B cell (primary cell): ENCODE results near the gene CLIP1. TPM values are rescaled to one million over a fixed set of nuclear protein-coding genes. Genes with fewer than 3 reads are reported as not detected.

ENCODE experiments used
- ATAC-seq: fragments of 200-7000 bp; cut with Tn5 transposase; one replicate; pipeline ENCODE4 v1.10.0; 2021; ENCODE audit warnings: low read depth, mild to moderate bottlenecking, moderate number of reproducible peaks, moderate library complexity
- CTCF ChIA-PET: fragments of 350-600 bp; sonication (Branson Sonifier 250); formaldehyde crosslinking; loops from one replicate; lab custom pipeline; 2021; ENCODE audit warnings: antibody characterized with exemption, inconsistent platforms; lab: Charles Lee
- POLR2A ChIA-PET: fragments of 350-600 bp; sonication (Branson Sonifier 250); formaldehyde crosslinking; loops from one replicate; lab custom pipeline; 2021; ENCODE audit warnings: antibody characterized with exemption; lab: Charles Lee
- DNase-seq: peaks from one replicate; pipeline ENCODE4 v3.0.0; 2013
- H2AFZ ChIP-seq: 2 replicates; pipeline ENCODE4 v1.6.1; 2012; ENCODE audit warnings: mild to moderate bottlenecking, low read depth, low read length; ENCODE audit not compliant: insufficient read depth, poor library complexity, severe bottlenecking
- H3K27ac ChIP-seq, 2 donors: 1 replicate in 1 of 2; 2 replicates in 1 of 2; pipeline ENCODE4 v1.5.1; 2012 to 2013; ENCODE audit warnings: low read length in 2 of 2, mild to moderate bottlenecking in 2 of 2, moderate library complexity in 1 of 2
- H3K27me3 ChIP-seq, 4 experiments: fragments of 200-600 bp in 1 of 4; sonication (generic) in 1 of 4; replicated peaks in 1 of 4; 1 replicate in 2 of 4; 2 replicates in 2 of 4; pipeline versions ENCODE4 v1.6.1 to v1.7.0; 2013 to 2016; ENCODE audit warnings: low read length in 3 of 4, mild to moderate bottlenecking in 2 of 4, mixed read lengths in 1 of 4, moderate library complexity in 1 of 4; ENCODE audit not compliant: insufficient read depth in 4 of 4, control insufficient read depth in 3 of 4; ENCODE audit errors: control extremely low read depth in 1 of 4
- H3K36me3 ChIP-seq, 2 experiments: replicated peaks in 1 of 2; 1 replicate in 1 of 2; 2 replicates in 1 of 2; pipeline versions ENCODE4 v1.6.1 to v1.7.1; 2013; ENCODE audit warnings: low read length in 1 of 2; ENCODE audit not compliant: insufficient read depth in 2 of 2, control insufficient read depth in 1 of 2; ENCODE audit errors: control extremely low read depth in 1 of 2, extremely low read depth in 1 of 2
- H3K4me1 ChIP-seq, 2 donors: fragments of 200-600 bp in 1 of 2; sonication (generic) in 1 of 2; 1 replicate in 1 of 2; 2 replicates in 1 of 2; pipeline versions ENCODE4 v1.5.1 to v1.6.1; 2013 to 2017; ENCODE audit warnings: low read length in 2 of 2; ENCODE audit not compliant: control insufficient read depth in 2 of 2, insufficient read depth in 2 of 2
- H3K4me2 ChIP-seq: replicated peaks from 2 replicates; pipeline ENCODE3; 2012; ENCODE audit warnings: mild to moderate bottlenecking, low read depth, low read length; ENCODE audit not compliant: poor library complexity, severe bottlenecking
- H3K4me3 ChIP-seq, 5 experiments: fragments of 200-600 bp in 1 of 5; sonication (generic) in 1 of 5; 1 replicate in 3 of 5; 2 replicates in 2 of 5; pipeline versions ENCODE4 v1.5.1 to v1.7.0; 2011 to 2016; ENCODE audit warnings: low read length in 4 of 5, mild to moderate bottlenecking in 4 of 5, low read depth in 2 of 5, control low read depth in 1 of 5, moderate library complexity in 1 of 5; ENCODE audit not compliant: insufficient read depth in 1 of 5; ENCODE audit errors: control extremely low read depth in 1 of 5, extremely low read depth in 1 of 5
- H3K79me2 ChIP-seq: fragments of 200-600 bp; sonication (generic); one replicate; pipeline ENCODE4 v1.6.0; 2016; ENCODE audit warnings: low read length; ENCODE audit not compliant: control insufficient read depth, insufficient read depth
- H3K9ac ChIP-seq: fragments of 200-600 bp; sonication (generic); 2 replicates; pipeline ENCODE4 v1.6.1; 2017; ENCODE audit warnings: mild to moderate bottlenecking, low read length, moderate library complexity
- H3K9me3 ChIP-seq, 3 donors: one replicate each; pipeline versions ENCODE4 v1.6.1 to v1.7.1; 2013; ENCODE audit warnings: low read length in 2 of 3; ENCODE audit not compliant: control insufficient read depth in 2 of 3, insufficient read depth in 1 of 3; ENCODE audit errors: control extremely low read depth in 1 of 3
- H4K20me1 ChIP-seq: 2 replicates; pipeline ENCODE4 v1.6.0; 2012; ENCODE audit warnings: mild to moderate bottlenecking, low read length; ENCODE audit not compliant: insufficient read depth, control insufficient read depth, poor library complexity, severe bottlenecking
- H3K27ac Mint-ChIP-seq: one replicate; pipeline ENCODE4 v1.8.0; 2021; ENCODE audit warnings: mixed read lengths
- H3K27me3 Mint-ChIP-seq: one replicate; pipeline ENCODE4 v1.8.0; 2021; ENCODE audit warnings: mixed read lengths
- H3K4me1 Mint-ChIP-seq: one replicate; pipeline ENCODE4 v1.8.0; 2021; ENCODE audit warnings: mixed read lengths
- H3K4me3 Mint-ChIP-seq: one replicate; pipeline ENCODE4 v1.8.0; 2021; ENCODE audit warnings: mixed read lengths
- H3K9me3 Mint-ChIP-seq: one replicate; pipeline ENCODE4 v1.8.0; 2022; ENCODE audit warnings: mixed read lengths; ENCODE audit not compliant: insufficient read depth
- EZH2 ChIP-seq: IDR thresholded peaks from 2 replicates; pipeline ENCODE4 v1.6.1; 2012; ENCODE audit warnings: borderline replicate concordance, low read depth, mild to moderate bottlenecking, moderate library complexity, low read length; ENCODE audit not compliant: insufficient read depth, poor library complexity, severe bottlenecking
- WGBS: methylation state at CpG from one replicate; pipeline ENCODE4 v1.1.5; 2013; ENCODE audit warnings: missing lambda C conversion rate; ENCODE audit not compliant: insufficient coverage; 5-methylcytosine and 5-hydroxymethylcytosine counted together
- intact Hi-C: fragments of 100-400 bp; cut with micrococcal nuclease; formaldehyde crosslinking; loops from one replicate; pipeline ENCODE4 v1.10.0; 2022
- polyA plus RNA-seq: library from polyadenylated mRNA; depleted of rRNA; stranded (reverse); fragments of >200 nt; gene quantifications from 2 replicates; pipeline ENCODE4 v1.2.3, GENCODE V29; 2012
- total RNA-seq, 2 donors: library from RNA; stranded (reverse); fragments of 120-200 nt in 1 of 2; gene quantifications; 1 replicate in 1 of 2; 2 replicates in 1 of 2; pipeline versions ENCODE4 v1.2.3 to v1.2.4, GENCODE V29; 2013 to 2022
- TF ChIP-seq, protein P1 (sequence below): fragments of 200-600 bp; IDR thresholded peaks from one replicate; pipeline ENCODE4 v1.8.0; 2022; ENCODE audit warnings: antibody characterized with exemption, mild to moderate bottlenecking

CLIP1 gene
- total and polyA plus RNA-seq, 2 donors (not counting 1 experiment from before 2014, with no cell fraction given) = 17.0 to 64.9 TPM

DNA sequence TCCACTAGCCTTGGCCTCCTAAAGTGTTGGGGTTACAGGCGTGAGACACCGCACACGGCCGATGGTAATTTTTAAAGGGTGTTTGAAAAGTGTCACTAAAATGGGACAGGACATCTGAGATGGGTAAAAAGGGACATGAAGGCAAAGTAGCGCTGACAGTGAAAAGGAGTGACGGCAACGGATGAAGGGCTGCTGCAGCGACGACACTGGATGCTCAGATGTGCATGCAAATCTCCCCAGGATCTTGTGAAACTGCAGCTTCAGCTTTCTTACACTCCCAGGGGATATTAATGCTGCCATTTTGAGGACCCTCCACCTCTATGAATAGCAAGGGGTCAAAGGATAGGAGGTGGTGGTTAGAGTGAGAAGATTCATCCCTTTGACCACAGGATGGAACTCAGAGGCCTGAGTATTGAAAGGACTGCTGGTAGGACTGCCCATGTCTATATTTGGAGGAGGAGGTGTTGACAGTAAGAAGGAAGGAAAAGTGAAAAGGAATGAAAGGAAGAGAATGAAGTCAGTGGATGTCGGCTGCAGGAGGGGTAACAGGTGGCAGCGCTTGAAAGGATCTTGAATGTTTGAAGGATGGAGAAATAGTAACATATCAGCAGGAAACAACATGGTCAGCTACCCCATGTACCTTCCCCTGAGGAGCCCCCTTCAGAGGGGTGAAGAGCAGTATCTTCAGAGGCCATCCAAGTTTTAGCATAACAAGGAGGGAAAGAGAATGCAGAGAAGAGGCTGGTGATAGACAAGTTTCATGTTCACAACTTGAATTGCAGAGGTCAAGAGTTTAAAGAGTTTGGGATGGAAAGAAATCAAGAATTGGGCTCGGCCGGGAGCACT, 37.1 kb downstream of the CLIP1 start:
- H3K27ac Mint-ChIP-seq = no peak overlapping the region
- no peak overlapping the region for H3K27ac ChIP-seq
- peaks cover 35% of the 10 kb centered on the region for H3K79me2 ChIP-seq
- ChIA-PET CTCF (interaction anchor here (1.4 to 1.6 kb wide), 2 partner anchors 29 to 86 kb away, joined by 3 read pairs; no protein-coding TSS in a partner anchor), POLR2A (interaction anchor here (0.7 kb wide), 1 partner anchor 115 kb away, joined by 4 read pairs; the partner anchor contains the start of gene ZCCHC8)
- H3K4me1 ChIP-seq = peaks cover 0 to 3% of the 10 kb centered on the region in 2 donors
- H3K4me3 ChIP-seq = no peak overlapping the region
- intact Hi-C loops = no loop called here
- 95% methylated on average over 13 of the region's 13 CpGs for WGBS
- no peak overlapping the region for H3K9ac ChIP-seq
- no peak overlapping the region for H3K4me2 ChIP-seq
- no peaks in the 10 kb centered on the region for H3K36me3 ChIP-seq
- no peaks in the 10 kb centered on the region for H3K27me3 Mint-ChIP-seq
- no peaks in the 10 kb centered on the region for H3K9me3 ChIP-seq
- H2AFZ ChIP-seq = no peak overlapping the region
- ATAC-seq (no peak), DNase-seq (no peak)
- H3K4me1 Mint-ChIP-seq = peaks cover 16% of the 10 kb centered on the region
- H3K9me3 Mint-ChIP-seq = no peaks in the 10 kb centered on the region
- no peaks in the 10 kb centered on the region for H3K27me3 ChIP-seq
- H4K20me1 ChIP-seq = peaks cover 8% of the 10 kb centered on the region
- TF ChIP-seq, protein P1, sequence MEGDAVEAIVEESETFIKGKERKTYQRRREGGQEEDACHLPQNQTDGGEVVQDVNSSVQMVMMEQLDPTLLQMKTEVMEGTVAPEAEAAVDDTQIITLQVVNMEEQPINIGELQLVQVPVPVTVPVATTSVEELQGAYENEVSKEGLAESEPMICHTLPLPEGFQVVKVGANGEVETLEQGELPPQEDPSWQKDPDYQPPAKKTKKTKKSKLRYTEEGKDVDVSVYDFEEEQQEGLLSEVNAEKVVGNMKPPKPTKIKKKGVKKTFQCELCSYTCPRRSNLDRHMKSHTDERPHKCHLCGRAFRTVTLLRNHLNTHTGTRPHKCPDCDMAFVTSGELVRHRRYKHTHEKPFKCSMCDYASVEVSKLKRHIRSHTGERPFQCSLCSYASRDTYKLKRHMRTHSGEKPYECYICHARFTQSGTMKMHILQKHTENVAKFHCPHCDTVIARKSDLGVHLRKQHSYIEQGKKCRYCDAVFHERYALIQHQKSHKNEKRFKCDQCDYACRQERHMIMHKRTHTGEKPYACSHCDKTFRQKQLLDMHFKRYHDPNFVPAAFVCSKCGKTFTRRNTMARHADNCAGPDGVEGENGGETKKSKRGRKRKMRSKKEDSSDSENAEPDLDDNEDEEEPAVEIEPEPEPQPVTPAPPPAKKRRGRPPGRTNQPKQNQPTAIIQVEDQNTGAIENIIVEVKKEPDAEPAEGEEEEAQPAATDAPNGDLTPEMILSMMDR = no peak
- TF ChIP-seq EZH2 = no peak
- H3K4me3 Mint-ChIP-seq = no peak overlapping the region

GRCh38 chr12:122382919-122383350, 39.5 kb downstream of the CLIP1 start:
- Histone ChIP-seq H2AFZ (no peak overlapping the region), H3K4me1 (peaks cover 0 to 3% of the 10 kb centered on the region in 2 donors), H3K79me2 (peaks cover 22% of the 10 kb centered on the region), H3K27me3 (no peaks in the 10 kb centered on the region), H3K36me3 (peaks cover 1 to 8% of the 10 kb centered on the region in 2 experiments), H4K20me1 (no peaks in the 10 kb centered on the region), H3K9ac (no peak overlapping the region), H3K9me3 (no peaks in the 10 kb centered on the region), H3K27ac (no peak overlapping the region), H3K4me2 (no peak overlapping the region), H3K4me3 (no peak overlapping the region)
- Mint-ChIP-seq H3K4me1 (peaks cover 14% of the 10 kb centered on the region), H3K9me3 (no peaks in the 10 kb centered on the region), H3K27me3 (no peaks in the 10 kb centered on the region), H3K4me3 (no peak overlapping the region), H3K27ac (no peak overlapping the region)
- ChIA-PET CTCF (interaction anchor here (1.1 to 1.3 kb wide), 2 partner anchors 16 to 88 kb away, joined by 3 read pairs; no protein-coding TSS in a partner anchor), POLR2A (no interaction called here)
- intact Hi-C loops = no loop called here
- DNase-seq (no peak), ATAC-seq (no peak)
- WGBS = 100% methylated on average over 4 of the region's 6 CpGs
- TF ChIP-seq, protein P1 = no peak
- TF ChIP-seq EZH2 = no peak
